H1 (cell line): ENCODE data around the gene SETDB2. TPM values are rescaled to one million over a fixed set of nuclear protein-coding genes. Genes with fewer than 3 reads are reported as not detected.

Experiments used
- CTCF ChIA-PET: fragments of 300-600 bp; sonication (Branson Sonifier 250); formaldehyde crosslinking; loops from one replicate; lab custom pipeline; 2021; ENCODE audit not compliant: partially characterized antibody; lab: Charles Lee
- POLR2A ChIA-PET: fragments of 300-600 bp; sonication (Branson Sonifier 250); formaldehyde crosslinking; loops from one replicate; lab custom pipeline; 2021; ENCODE audit warnings: inconsistent platforms; ENCODE audit not compliant: partially characterized antibody; lab: Charles Lee
- DNase-seq, 2 experiments: peaks; one replicate each; pipeline versions ENCODE4 v3.0.0 to v3.0.0-alpha.2; 2010 to 2022; ENCODE audit warnings: low spot score in 2 of 2, low read depth in 1 of 2, mixed read lengths in 1 of 2
- FAIRE-seq: peaks from 2 replicates; lab custom pipeline; 2011; peaks lifted over from hg19 to GRCh38; lab: Jason Lieb, UNC
- H2AFZ ChIP-seq: 2 replicates; pipeline ENCODE4 v1.8.1; 2012; ENCODE audit warnings: low read length, inconsistent platforms
- H2AK5ac ChIP-seq: 2 replicates; pipeline ENCODE4 v1.6.1; 2013; ENCODE audit warnings: low read depth, low read length
- H2BK120ac ChIP-seq: replicated peaks from 2 replicates; pipeline ENCODE3; 2013; ENCODE audit warnings: low read depth, low read length, inconsistent platforms
- H2BK12ac ChIP-seq: 2 replicates; pipeline ENCODE4 v1.6.1; 2013; ENCODE audit warnings: low read depth, low read length
- H2BK15ac ChIP-seq: 2 replicates; pipeline ENCODE4 v1.6.1; 2013; ENCODE audit warnings: low read length
- H2BK20ac ChIP-seq: 2 replicates; pipeline ENCODE4 v1.6.1; 2013; ENCODE audit warnings: low read length
- H2BK5ac ChIP-seq: 2 replicates; pipeline ENCODE4 v1.6.1; 2013; ENCODE audit warnings: low read depth, low read length
- H3K14ac ChIP-seq: 2 replicates; pipeline ENCODE4 v1.6.1; 2013; ENCODE audit warnings: inconsistent platforms; ENCODE audit not compliant: insufficient read length
- H3K18ac ChIP-seq: 2 replicates; pipeline ENCODE4 v1.6.1; 2013; ENCODE audit warnings: low read length; ENCODE audit errors: extremely low read depth
- H3K23ac ChIP-seq: 2 replicates; pipeline ENCODE4 v1.6.1; 2013; ENCODE audit warnings: inconsistent platforms; ENCODE audit not compliant: insufficient read length
- H3K23me2 ChIP-seq: 2 replicates; pipeline ENCODE4 v1.6.1; 2013; ENCODE audit warnings: low read depth, low read length
- H3K27ac ChIP-seq: 2 replicates; pipeline ENCODE4 v1.6.1; 2011; ENCODE audit warnings: low read depth, low read length, inconsistent platforms
- H3K27me3 ChIP-seq, 4 experiments: replicated peaks in 1 of 4; 1 replicate in 1 of 4; 2 replicates in 3 of 4; pipeline versions ENCODE4 v1.6.1 to v1.8.1; 2011 to 2013; ENCODE audit warnings: low read length in 3 of 4, mild to moderate bottlenecking in 3 of 4, inconsistent platforms in 2 of 4, mixed read lengths in 2 of 4, moderate library complexity in 1 of 4; ENCODE audit not compliant: control insufficient read depth in 3 of 4, insufficient read depth in 3 of 4; ENCODE audit errors: extremely low read depth in 1 of 4
- H3K36me3 ChIP-seq, 4 experiments: 2 replicates each; pipeline versions ENCODE4 v1.6.1 to v1.8.1; 2011 to 2013; ENCODE audit warnings: mild to moderate bottlenecking in 4 of 4, low read length in 3 of 4, moderate library complexity in 2 of 4, control low read depth in 1 of 4, inconsistent platforms in 1 of 4; ENCODE audit not compliant: insufficient read depth in 4 of 4, control insufficient read depth in 2 of 4
- H3K4ac ChIP-seq: replicated peaks from 2 replicates; pipeline ENCODE3; 2013; ENCODE audit warnings: low read length, low read depth, mixed read lengths, inconsistent platforms; ENCODE audit not compliant: insufficient read length
- H3K4me1 ChIP-seq, 4 experiments: replicated peaks in 1 of 4; 1 replicate in 1 of 4; 2 replicates in 3 of 4; pipeline versions ENCODE4 v1.6.1 to v1.8.1; 2011 to 2013; ENCODE audit warnings: low read length in 3 of 4, inconsistent platforms in 2 of 4, mixed read lengths in 1 of 4; ENCODE audit not compliant: insufficient read depth in 4 of 4, control insufficient read depth in 3 of 4
- H3K4me2 ChIP-seq, 2 experiments: 2 replicates each; pipeline versions ENCODE4 v1.6.1 to v1.8.1; 2011 to 2013; ENCODE audit warnings: low read depth in 2 of 2, low read length in 2 of 2, control low read depth in 1 of 2, inconsistent platforms in 1 of 2, mild to moderate bottlenecking in 1 of 2; ENCODE audit not compliant: insufficient read depth in 1 of 2
- H3K4me3 ChIP-seq, 4 experiments: fragments of 200-600, 300-600 bp in 1 of 4; sonication (generic), shearing (Covaris generic), sonication (Bioruptor Twin) in 1 of 4; 2 replicates each; pipeline versions ENCODE4 v1.5.1 to v1.8.1; 2011 to 2016; ENCODE audit warnings: low read length in 4 of 4, low read depth in 3 of 4, control low read depth in 2 of 4, inconsistent platforms in 2 of 4, mild to moderate bottlenecking in 2 of 4, mixed read lengths in 1 of 4, moderate library complexity in 1 of 4; ENCODE audit not compliant: insufficient read depth in 2 of 4; ENCODE audit errors: extremely low read depth in 1 of 4
- H3K56ac ChIP-seq: replicated peaks from 2 replicates; pipeline ENCODE3; 2013; ENCODE audit warnings: low read depth, mild to moderate bottlenecking, mixed read lengths, low read length, inconsistent platforms; ENCODE audit not compliant: insufficient read length
- H3K79me1 ChIP-seq: 2 replicates; pipeline ENCODE4 v1.6.1; 2013; ENCODE audit warnings: low read depth, low read length, control low read depth
- H3K79me2 ChIP-seq, 2 experiments: 2 replicates each; pipeline versions ENCODE4 v1.6.1 to v1.8.1; 2012 to 2013; ENCODE audit warnings: low read length in 2 of 2, mild to moderate bottlenecking in 2 of 2, inconsistent platforms in 1 of 2; ENCODE audit not compliant: insufficient read depth in 2 of 2, control insufficient read depth in 1 of 2
- H3K9ac ChIP-seq, 4 experiments: replicated peaks in 1 of 4; 1 replicate in 1 of 4; 2 replicates in 3 of 4; pipeline versions ENCODE4 v1.6.1 to v1.8.1; 2011 to 2013; ENCODE audit warnings: low read depth in 3 of 4, low read length in 3 of 4, control low read depth in 2 of 4, mild to moderate bottlenecking in 2 of 4, moderate library complexity in 2 of 4, inconsistent platforms in 1 of 4; ENCODE audit errors: extremely low read depth in 1 of 4
- H3K9me3 ChIP-seq, 2 experiments: 2 replicates each; pipeline versions ENCODE4 v1.6.1 to v1.8.1; 2012 to 2013; ENCODE audit warnings: mild to moderate bottlenecking in 2 of 2, moderate library complexity in 2 of 2, control low read depth in 1 of 2, inconsistent platforms in 1 of 2, low read depth in 1 of 2, low read length in 1 of 2, mixed read lengths in 1 of 2; ENCODE audit not compliant: insufficient read depth in 2 of 2
- H4K20me1 ChIP-seq, 2 experiments: replicated peaks in 1 of 2; 2 replicates each; pipeline versions ENCODE3 to v1.8.1; 2011 to 2013; ENCODE audit warnings: inconsistent platforms in 2 of 2, low read length in 2 of 2, mild to moderate bottlenecking in 1 of 2; ENCODE audit not compliant: insufficient read depth in 2 of 2, control insufficient read depth in 1 of 2
- H4K5ac ChIP-seq: 2 replicates; pipeline ENCODE4 v1.6.1; 2013; ENCODE audit warnings: low read length, low read depth, mixed read lengths, inconsistent platforms; ENCODE audit not compliant: insufficient read length
- H4K8ac ChIP-seq: 2 replicates; pipeline ENCODE4 v1.8.0; 2013; ENCODE audit warnings: mild to moderate bottlenecking, moderate library complexity, low read length, inconsistent platforms; ENCODE audit not compliant: insufficient read depth; ENCODE audit errors: extremely low read depth
- H4K91ac ChIP-seq: replicated peaks from 2 replicates; pipeline ENCODE3; 2013; ENCODE audit warnings: low read length, mixed read lengths, inconsistent platforms; ENCODE audit not compliant: insufficient read length
- ATF3 ChIP-seq: IDR thresholded peaks from 2 replicates; pipeline ENCODE4 v1.6.1; 2011; ENCODE audit warnings: low read depth, mild to moderate bottlenecking, low read length; ENCODE audit not compliant: insufficient read depth
- CEBPB ChIP-seq: IDR thresholded peaks from 2 replicates; pipeline ENCODE4 v1.6.1; 2012; ENCODE audit warnings: low read depth, low read length
- FOSL1 ChIP-seq: IDR thresholded peaks from 2 replicates; pipeline ENCODE4 v1.6.1; 2011; ENCODE audit warnings: mild to moderate bottlenecking, low read depth, low read length, moderate library complexity; ENCODE audit not compliant: insufficient read depth
- HDAC2 ChIP-seq, 2 experiments: fragments of 300-600 bp in 1 of 2; sonication (generic) in 1 of 2; IDR thresholded peaks; 2 replicates each; pipeline ENCODE4 v1.6.1; 2011 to 2012; ENCODE audit warnings: low read depth in 2 of 2, low read length in 2 of 2, mild to moderate bottlenecking in 2 of 2, moderate library complexity in 2 of 2, borderline replicate concordance in 1 of 2, inconsistent platforms in 1 of 2
- NANOG ChIP-seq: IDR thresholded peaks from 2 replicates; pipeline ENCODE4 v1.6.1; 2011; ENCODE audit warnings: low read length, low read depth, mild to moderate bottlenecking, inconsistent platforms; ENCODE audit not compliant: insufficient read depth, poor library complexity, severe bottlenecking
- POLR2AphosphoS5 ChIP-seq: IDR thresholded peaks from 2 replicates; pipeline ENCODE4 v1.6.1; 2011; ENCODE audit warnings: low read depth, low read length
- SP4 ChIP-seq: IDR thresholded peaks from 2 replicates; pipeline ENCODE4 v1.6.1; 2012; ENCODE audit warnings: low read length, inconsistent platforms
- TCF12 ChIP-seq: IDR thresholded peaks from 2 replicates; pipeline ENCODE4 v1.6.1; 2011; ENCODE audit warnings: low read depth, mild to moderate bottlenecking, low read length
- TEAD4 ChIP-seq: IDR thresholded peaks from 2 replicates; pipeline ENCODE4 v1.6.1; 2012; ENCODE audit warnings: low read depth, low read length, inconsistent platforms, mixed read lengths
- ZNF274 ChIP-seq: IDR thresholded peaks from 2 replicates; pipeline ENCODE4 v1.7.0; 2012; ENCODE audit warnings: low read length, borderline replicate concordance; ENCODE audit errors: extremely low read depth
- WGBS, 2 experiments: shearing (Covaris generic) in 1 of 2; methylation state at CpG; one replicate each; pipeline versions ENCODE4 v1.1.6 to v1.1.7; 2013 to 2015; ENCODE audit warnings: low lambda C conversion rate in 2 of 2, mixed read lengths in 2 of 2, inconsistent platforms in 1 of 2, low coverage in 1 of 2, missing lambda C conversion rate in 1 of 2; ENCODE audit not compliant: insufficient replicate concordance in 2 of 2, insufficient coverage in 1 of 2, insufficient read length in 1 of 2; ENCODE audit errors: extremely low coverage in 1 of 2, missing lambda C conversion rate in 1 of 2; 5-methylcytosine and 5-hydroxymethylcytosine counted together
- polyA plus RNA-seq, 7 experiments: library from polyadenylated mRNA; depleted of rRNA in 3 of 7; stranded (reverse) in 5 of 7; unstranded in 2 of 7; fragments of >200 nt in 5 of 7; fragments of 200-250 nt in 2 of 7; gene quantifications; 1 replicate in 5 of 7; 2 replicates in 1 of 7; 4 replicates in 1 of 7; pipeline versions ENCODE4 v1.2.1 to v1.2.3, GENCODE V29; 2011 to 2013; ENCODE audit warnings: missing spikeins in 2 of 7, mixed read lengths in 2 of 7
- total RNA-seq: library from RNA; stranded (reverse); fragmentation: NEBNext Ultra II Directional; extraction: Animal tissue kit (Norgen Biotek cat#: 25700); gene quantifications from 2 replicates; pipeline ENCODE4 v1.2.1, GENCODE V29; 2021

SETDB2 gene
- total and polyA plus RNA-seq, 2 of the 8 experiments (the other 6 are each of a cell fraction or from before 2014, with no cell fraction given) = 1.2 to 6.1 TPM

GRCh38 chr13:49412749-49413148, 31.3 kb upstream of the SETDB2 start:
- WGBS, 2 experiments = 19% methylated on average over 2 of the region's 2 CpGs; no CpG with 5 or more reads in 1 of the 2 experiments
- FAIRE-seq = peak; percentile 98
- peak in 1 of 2 experiments; percentile 55 for DNase-seq

More at GRCh38 chr13:49412749-49413148, 31.3 kb upstream of the SETDB2 start:
- H3K4me2 ChIP-seq = no peak overlapping the region
- peaks cover 15 to 56% (median 35%) of the 10 kb centered on the region in 4 experiments for H3K27me3 ChIP-seq
- H3K4me3 ChIP-seq = no peak overlapping the region
- H4K91ac ChIP-seq = no peak overlapping the region
- H3K36me3 ChIP-seq = no peaks in the 10 kb centered on the region
- H3K23ac ChIP-seq = no peak overlapping the region
- H2BK120ac ChIP-seq = no peak overlapping the region
- H2BK5ac ChIP-seq = no peak overlapping the region
- H3K18ac ChIP-seq = no peak overlapping the region
- no peak overlapping the region for H2BK20ac ChIP-seq
- no peak overlapping the region for H3K4ac ChIP-seq
- no peak overlapping the region for H4K5ac ChIP-seq
- no peak overlapping the region for H2AK5ac ChIP-seq
- H3K79me2 ChIP-seq = no peaks in the 10 kb centered on the region
- H3K9ac ChIP-seq = no peak overlapping the region
- H3K79me1 ChIP-seq = no peaks in the 10 kb centered on the region
- TF ChIP-seq TCF12 (peak; percentile 81; the same call in 1 of the 2 replicates), NANOG (peak; percentile 73), HDAC2 (IDR thresholded peaks at IDR 0.05; ENCODE audit: borderline replicate concordance in 1 of 2, low read depth in 2 of 2, low read length in 2 of 2) (peak in 1 of 2 experiments; percentile 56; a peak in 2 of 4 replicates), TEAD4 (0 out of 2 replicates have a peak, but pooled peaks have one; percentile 33), SP4 (no peak), ZNF274 (peak; percentile 43; the same call in 1 of the 2 replicates), POLR2AphosphoS5 (peak; percentile 94), ATF3 (no peak), FOSL1 (no peak), CEBPB (peak; percentile 79)
- no peak overlapping the region for H4K8ac ChIP-seq
- peaks cover 0 to 5% (median 2%) of the 10 kb centered on the region in 4 experiments; a peak in 4 of 7 replicates for H3K4me1 ChIP-seq
- no peak overlapping the region for H2BK15ac ChIP-seq
- no peak overlapping the region for H2BK12ac ChIP-seq
- H3K23me2 ChIP-seq = no peaks in the 10 kb centered on the region
- H3K14ac ChIP-seq = no peak overlapping the region
- ChIA-PET CTCF (no interaction called here), POLR2A (no interaction called here)
- H4K20me1 ChIP-seq = peaks cover 0 to 3% of the 10 kb centered on the region in 2 experiments
- H3K27ac ChIP-seq = no peak overlapping the region
- no peak overlapping the region for H2AFZ ChIP-seq
- no peaks in the 10 kb centered on the region for H3K9me3 ChIP-seq
- no peak overlapping the region for H3K56ac ChIP-seq
